HCT116 (cell line): ENCODE measurements around the gene RAB27B. TPM values are rescaled to one million over a fixed set of nuclear protein-coding genes. Genes with fewer than 3 reads are reported as not detected.

Experiments
- ATAC-seq: fragments of 200-7000 bp; cut with Tn5 transposase; 2 replicates; pipeline ENCODE4 v1.9.1; 2020; ENCODE audit warnings: mild to moderate bottlenecking, moderate library complexity
- BruUV-seq: library from RNA; stranded (reverse); fragments of 400-500 nt; replicated peaks from 2 replicates; lab custom pipeline; 2021; lab: Mats Ljungman, UMichigan
- CTCF ChIA-PET: fragments of 300-600 bp; sonication (Branson Sonifier 250); formaldehyde crosslinking; loops from one replicate; lab custom pipeline; 2021; ENCODE audit warnings: antibody characterized with exemption; lab: Charles Lee
- POLR2A ChIA-PET: fragments of 300-600, 350-600 bp; sonication (Branson Sonifier 250); formaldehyde crosslinking; loops from one replicate; lab custom pipeline; 2021; ENCODE audit warnings: antibody characterized with exemption; lab: Charles Lee
- RAD21 ChIA-PET, 2 experiments: fragments of 300-600 bp; sonication (Branson Sonifier 250); formaldehyde crosslinking; loops; one replicate each; lab custom pipeline; 2023; ENCODE audit warnings: low total read pairs in 2 of 2; ENCODE audit not compliant: uncharacterized antibody in 2 of 2, unreplicated experiment in 2 of 2, low non-redundant PET in 1 of 2; lab: Charles Lee
- DNase-seq: peaks from one replicate; pipeline ENCODE4 v3.0.0-alpha.2; 2010; ENCODE audit warnings: low read depth, low spot score
- H2AFZ ChIP-seq: fragments of 200-600 bp; shearing (Covaris generic), sonication (generic); 2 replicates; pipeline ENCODE4 v1.6.1; 2017; ENCODE audit warnings: low read depth, mixed run types, mixed read lengths, antibody characterized with exemption, low read length; ENCODE audit not compliant: poor library complexity, severe bottlenecking
- H3K27ac ChIP-seq: 2 replicates; pipeline ENCODE4 v1.5.1; 2012; ENCODE audit warnings: low read depth, low read length
- H3K27me3 ChIP-seq: fragments of 200-600 bp; sonication (generic); 2 replicates; pipeline ENCODE4 v1.6.1; 2016; ENCODE audit warnings: mixed run types, low read length, mixed read lengths; ENCODE audit not compliant: insufficient read depth
- H3K36me3 ChIP-seq, 2 experiments: fragments of 200-500 bp in 1 of 2; fragments of 200-600 bp in 1 of 2; sonication (Bioruptor generic) in 1 of 2; sonication (generic) in 1 of 2; 2 replicates each; pipeline versions ENCODE4 v1.5.1 to v1.6.1; 2014 to 2016; ENCODE audit warnings: low read length in 2 of 2, inconsistent platforms in 1 of 2, mixed read lengths in 1 of 2, mixed run types in 1 of 2; ENCODE audit not compliant: insufficient read depth in 2 of 2, control insufficient read depth in 1 of 2
- H3K4me1 ChIP-seq, 2 experiments: fragments of 200-600 bp in 1 of 2; sonication (generic) in 1 of 2; 2 replicates each; pipeline versions ENCODE4 v1.5.1 to v1.6.1; 2012 to 2017; ENCODE audit warnings: low read length in 2 of 2, inconsistent platforms in 1 of 2, mild to moderate bottlenecking in 1 of 2, mixed read lengths in 1 of 2, mixed run types in 1 of 2, moderate library complexity in 1 of 2; ENCODE audit not compliant: insufficient read depth in 2 of 2, control insufficient read depth in 1 of 2
- H3K4me2 ChIP-seq: fragments of 200-600 bp; sonication (generic); 2 replicates; pipeline ENCODE4 v1.6.1; 2017; ENCODE audit warnings: mixed run types, low read length, mixed read lengths
- H3K4me3 ChIP-seq, 2 experiments: fragments of 200-600 bp in 1 of 2; sonication (generic) in 1 of 2; replicated peaks in 1 of 2; 2 replicates each; pipeline ENCODE4 v1.5.1; 2011 to 2016; ENCODE audit warnings: low read length in 2 of 2, control low read depth in 1 of 2, low read depth in 1 of 2, mild to moderate bottlenecking in 1 of 2, mixed read lengths in 1 of 2, mixed run types in 1 of 2
- H3K79me2 ChIP-seq: fragments of 200-600 bp; sonication (generic); 2 replicates; pipeline ENCODE4 v1.6.1; 2017; ENCODE audit warnings: mild to moderate bottlenecking, mixed run types, low read length, moderate library complexity, mixed read lengths; ENCODE audit not compliant: insufficient read depth
- H3K9ac ChIP-seq: fragments of 200-600 bp; sonication (generic); 2 replicates; pipeline ENCODE4 v1.6.1; 2016; ENCODE audit warnings: low read length, mixed read lengths
- H3K9me2 ChIP-seq: fragments of 200-600 bp; sonication (generic), shearing (Covaris generic); 2 replicates; pipeline ENCODE4 v1.6.1; 2017; ENCODE audit warnings: mixed run types, mild to moderate bottlenecking, moderate library complexity; ENCODE audit not compliant: insufficient read depth
- H3K9me3 ChIP-seq, 2 experiments: fragments of 200-500 bp in 1 of 2; fragments of 200-600 bp in 1 of 2; sonication (Bioruptor generic) in 1 of 2; sonication (generic) in 1 of 2; 2 replicates each; pipeline ENCODE4 v1.6.1; 2014 to 2017; ENCODE audit warnings: low read length in 2 of 2, mixed read lengths in 2 of 2, inconsistent platforms in 1 of 2, low read depth in 1 of 2, mild to moderate bottlenecking in 1 of 2, mixed run types in 1 of 2, moderate library complexity in 1 of 2; ENCODE audit not compliant: control insufficient read depth in 1 of 2, insufficient read depth in 1 of 2
- H4K20me1 ChIP-seq: fragments of 200-600 bp; sonication (generic), shearing (Covaris generic); 2 replicates; pipeline ENCODE4 v1.6.1; 2017; ENCODE audit warnings: mixed run types, mild to moderate bottlenecking, moderate library complexity; ENCODE audit not compliant: insufficient read depth
- ATF3 ChIP-seq: IDR thresholded peaks from 2 replicates; pipeline ENCODE4 v1.6.1; 2012
- CBX3 ChIP-seq: IDR thresholded peaks from 2 replicates; pipeline ENCODE4 v1.6.1; 2012; ENCODE audit warnings: low read depth
- CEBPB ChIP-seq: IDR thresholded peaks from 2 replicates; pipeline ENCODE4 v1.6.1; 2012; ENCODE audit warnings: low read depth
- CTCF ChIP-seq, 3 experiments: fragments of 200-600 bp in 1 of 3; sonication (generic) in 1 of 3; IDR thresholded peaks in 2 of 3; conservative IDR thresholded peaks in 1 of 3; 2 replicates each; pipeline ENCODE4 v1.5.1; 2012 to 2017; ENCODE audit warnings: low read depth in 2 of 3, low read length in 2 of 3, antibody characterized with exemption in 1 of 3, borderline replicate concordance in 1 of 3, control low read depth in 1 of 3, mild to moderate bottlenecking in 1 of 3, mixed read lengths in 1 of 3, mixed run types in 1 of 3, moderate library complexity in 1 of 3; ENCODE audit not compliant: insufficient read depth in 1 of 3
- EGR1 ChIP-seq: IDR thresholded peaks from 2 replicates; pipeline ENCODE4 v1.6.1; 2012; ENCODE audit warnings: low read depth
- ELF1 ChIP-seq: IDR thresholded peaks from 2 replicates; pipeline ENCODE4 v1.6.1; 2012; ENCODE audit warnings: low read depth, borderline replicate concordance
- EZH2 ChIP-seq: fragments of 200-600 bp; sonication (generic); IDR thresholded peaks from 2 replicates; pipeline ENCODE4 v1.6.1; 2017; ENCODE audit warnings: antibody characterized with exemption, mixed run types
- FOSL1 ChIP-seq: IDR thresholded peaks from 2 replicates; pipeline ENCODE4 v1.6.1; 2012; ENCODE audit warnings: low read depth
- JUND ChIP-seq: IDR thresholded peaks from 2 replicates; pipeline ENCODE4 v1.6.1; 2012
- POLR2A ChIP-seq: IDR thresholded peaks from 2 replicates; pipeline ENCODE4 v1.7.0; 2011; ENCODE audit warnings: borderline replicate concordance; ENCODE audit not compliant: insufficient read depth, insufficient read length; ENCODE audit errors: extremely low read depth
- REST ChIP-seq: IDR thresholded peaks from 2 replicates; pipeline ENCODE4 v1.6.1; 2012; ENCODE audit warnings: low read depth
- SIN3A ChIP-seq: IDR thresholded peaks from 2 replicates; pipeline ENCODE4 v1.6.1; 2012; ENCODE audit warnings: low read depth
- ZFX ChIP-seq: fragments of 450-650 bp; IDR thresholded peaks from 2 replicates; pipeline ENCODE4 v1.6.1; 2017
- ZNF274 ChIP-seq: fragments of 200-500 bp; sonication (Bioruptor generic); IDR thresholded peaks from 2 replicates; pipeline ENCODE4 v1.6.1; 2014; ENCODE audit warnings: mild to moderate bottlenecking, low read depth, low read length, inconsistent platforms
- intact Hi-C: fragments of 100-400 bp; cut with micrococcal nuclease; formaldehyde crosslinking; loops from 2 replicates; pipeline ENCODE4 v1.10.0; 2022
- total RNA-seq: library from RNA; stranded (reverse); gene quantifications from one replicate; pipeline ENCODE4 v1.2.1, GENCODE V29; 2021; ENCODE audit not compliant: unreplicated experiment

RAB27B gene
- total RNA-seq, 1 experiment from 2014 or later, result 2.2 TPM

- Histone ChIP-seq H4K20me1 (no peaks in the 10 kb centered on the region), H3K79me2 (no peaks in the 10 kb centered on the region), H3K4me2 (no peak overlapping the region), H3K27ac (no peak overlapping the region), H3K4me3 (no peak overlapping the region), H2AFZ (no peak overlapping the region), H3K9me2 (no peaks in the 10 kb centered on the region), H3K27me3 (no peaks in the 10 kb centered on the region), H3K4me1 (peaks cover 13 to 24% of the 10 kb centered on the region in 2 experiments; a peak in 3 of 4 replicates), H3K9me3 (no peaks in the 10 kb centered on the region), H3K9ac (no peak overlapping the region), H3K36me3 (no peaks in the 10 kb centered on the region)
- TF ChIP-seq ATF3 (no peak), ZNF274 (no peak), SIN3A (no peak), JUND (no peak), FOSL1 (no peak), EGR1 (no peak), REST (no peak), CBX3 (no peak), ZFX (no peak), ELF1 (no peak), POLR2A (no peak), EZH2 (no peak), CTCF (IDR thresholded peaks at IDR 0.05 in 2 of 3, conservative IDR thresholded peaks at IDR 0.05 in 1 of 3; ENCODE audit: borderline replicate concordance in 1 of 3, insufficient read depth in 1 of 3, low read depth in 2 of 3, low read length in 2 of 3) (no peak), CEBPB (no peak)
- CTCF ChIA-PET, result no interaction called here
- RAD21 ChIA-PET, result no interaction called here
- BruUV-seq, result no TSS peak
- DNase-seq (no peak), ATAC-seq (no peak)
- POLR2A ChIA-PET, result no interaction called here
- intact Hi-C loops, result loop anchor here (2.0 kb wide), 1 partner anchor 53 kb away; no protein-coding TSS in a partner anchor
Measured at GRCh38 chr18:54829856-54830255, 1.6 kb downstream of the RAB27B start.
